Activated gamma-delta T cell (primary cell): ENCODE measurements around the gene ANKRD36.
"Not testable (repeated sequence)": the region's sequence is repeated elsewhere in the genome, so short reads cannot be mapped to it uniquely, and the experiment has no call there.

Experiments used
- DNase-seq: peaks from one replicate; lab custom pipeline; 2025; lab: John Stamatoyannopoulos, UW
- total RNA-seq, 2 donors: gene quantifications; one replicate each; lab custom pipeline; 2026; lab: John Stamatoyannopoulos, UW

Gene ANKRD36
- total RNA-seq, result 150 to 212 reads per million in 2 donors

DNA sequence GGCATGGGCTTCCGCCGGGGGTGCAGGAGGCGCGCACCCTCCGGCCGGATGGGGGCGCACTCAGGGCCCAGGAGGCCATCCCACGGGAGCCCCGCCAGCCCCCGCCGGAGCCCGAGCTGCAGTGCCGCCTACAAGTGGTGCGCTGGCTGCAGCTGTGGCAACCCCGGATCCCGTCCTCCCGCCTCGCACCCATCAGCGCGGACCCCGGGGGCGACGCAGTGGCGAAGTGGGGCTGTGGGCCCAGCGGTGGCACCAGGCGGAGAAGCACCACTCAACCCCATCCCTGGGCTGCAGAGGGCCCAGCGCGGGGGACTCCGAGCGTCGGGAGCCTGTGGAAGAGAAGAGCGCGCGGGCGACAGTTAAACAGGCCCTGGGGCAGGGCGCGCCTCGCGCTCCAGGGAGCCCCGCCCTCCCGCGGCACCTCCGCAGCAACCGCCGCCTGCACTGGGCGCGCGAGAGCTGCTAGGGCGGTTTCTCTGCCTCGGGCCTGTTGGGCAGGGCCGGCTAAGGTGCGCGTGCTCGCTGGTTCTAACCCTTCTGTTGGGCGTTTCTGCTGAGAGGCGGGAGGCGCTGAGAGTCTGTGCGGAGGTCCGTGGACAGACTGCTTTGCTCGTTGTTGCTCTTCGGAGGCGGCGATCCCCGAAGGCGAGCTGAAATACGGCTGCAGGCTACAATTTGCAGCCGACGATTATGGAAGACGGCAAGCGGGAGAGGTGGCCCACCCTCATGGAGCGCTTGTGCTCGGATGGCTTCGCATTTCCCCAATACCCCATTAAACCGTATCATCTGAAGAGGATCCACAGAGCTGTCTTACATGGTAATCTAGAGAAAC lies at the start of gene ANKRD36:
ANKRD36 (plus strand) TSS at position 104 of the 832 bp plus-strand sequence; CDS start at position 691, 587 bp downstream.
- DNase-seq, result not testable (repeated sequence)

DNA sequence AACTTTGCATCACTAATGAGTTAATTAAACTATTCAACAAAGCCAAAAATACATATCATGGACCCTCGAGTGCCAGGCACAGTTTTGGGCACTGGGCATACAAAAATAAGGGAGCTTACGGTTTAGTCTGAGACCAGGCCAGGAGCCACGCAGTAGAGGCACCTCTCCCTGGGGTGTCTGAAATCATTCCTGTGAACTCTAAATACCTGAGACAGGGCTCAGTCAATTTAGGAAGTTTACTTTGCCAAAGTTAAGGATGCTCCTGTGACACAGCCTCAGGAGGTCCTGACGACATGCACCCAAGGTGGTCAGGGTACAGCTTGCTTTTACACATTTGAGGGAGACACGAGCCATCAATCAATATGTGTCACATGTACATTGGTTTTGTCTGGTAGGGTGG lies 46.9 kb upstream of the ANKRD36 start:
- DNase-seq, result not testable (repeated sequence)

DNA sequence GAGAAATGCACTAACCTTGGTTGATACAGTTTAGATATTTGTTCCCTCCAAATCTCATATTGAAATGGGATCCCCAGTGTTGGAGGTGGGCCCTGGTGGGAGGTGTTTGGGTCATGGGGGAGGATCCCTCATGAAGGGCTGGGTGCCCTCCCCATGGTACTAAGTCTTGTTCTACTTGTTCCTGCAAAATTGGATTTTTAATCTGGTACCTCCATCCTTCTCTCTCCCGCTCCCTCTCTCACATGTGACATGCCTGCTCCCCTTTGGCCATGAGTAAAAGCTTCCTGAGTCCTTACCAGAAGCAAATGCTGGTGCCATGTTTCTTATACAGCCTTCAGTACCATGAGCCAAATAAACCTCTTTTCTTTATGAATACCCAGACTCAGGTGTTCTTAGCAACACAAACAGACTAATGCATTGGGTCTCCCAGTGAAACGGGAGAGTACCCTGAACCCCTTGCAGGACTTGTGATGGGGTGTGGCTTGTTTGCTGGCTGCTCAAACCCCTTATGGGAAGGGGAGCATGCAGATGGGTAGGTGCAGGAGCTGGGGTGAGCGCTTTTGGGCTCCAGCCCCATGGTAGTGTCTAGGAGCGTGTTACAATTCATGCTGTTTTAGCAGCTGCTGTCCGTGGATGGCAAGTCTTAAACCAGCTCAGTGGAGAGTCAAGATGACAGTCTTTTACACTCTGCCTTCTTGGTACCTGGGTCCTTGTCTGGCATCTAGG lies 45.5 kb upstream of the ANKRD36 start:
- no peak for DNase-seq

DNA sequence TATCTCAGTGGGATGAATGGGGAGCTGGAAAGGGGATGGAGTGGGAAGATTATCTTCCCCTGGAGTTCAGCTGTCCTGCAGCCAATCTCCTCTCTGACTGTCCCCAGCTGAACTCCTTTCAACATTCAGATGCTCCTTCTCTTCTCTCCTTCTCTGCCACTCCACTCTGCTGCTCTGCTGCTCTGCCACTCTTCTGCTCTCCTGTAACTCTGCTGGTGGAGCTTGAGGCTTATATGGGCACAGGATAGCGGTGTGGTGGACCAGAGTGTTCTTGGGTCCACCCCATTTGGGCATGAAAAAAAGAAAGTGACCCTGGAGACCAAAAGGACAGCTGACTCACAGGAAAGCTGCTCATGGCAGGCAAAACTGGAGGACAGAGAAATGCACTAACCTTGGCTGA lies 44.9 kb upstream of the ANKRD36 start:
- DNase-seq, result no peak

DNA sequence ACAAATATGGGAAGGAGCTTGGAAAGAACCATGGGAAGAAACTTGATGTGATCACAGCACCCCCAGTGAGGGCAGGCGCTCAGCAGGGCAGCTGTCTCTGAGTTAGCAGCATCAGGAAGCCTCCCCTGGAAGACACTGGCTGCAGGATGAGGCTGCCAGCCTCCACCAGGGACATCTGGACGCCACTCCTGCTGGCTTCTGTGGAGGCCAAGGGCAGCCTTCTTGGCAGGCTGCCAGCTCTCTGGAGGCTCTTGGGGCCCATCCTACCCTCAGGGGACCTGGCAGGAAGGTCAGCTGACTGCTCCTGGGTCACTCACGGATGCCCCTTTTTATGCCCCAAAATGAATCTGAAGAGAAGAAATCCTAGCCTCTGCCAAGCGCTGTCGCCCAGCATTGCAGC lies 44.2 kb upstream of the ANKRD36 start:
- DNase-seq, result not testable (repeated sequence)

DNA sequence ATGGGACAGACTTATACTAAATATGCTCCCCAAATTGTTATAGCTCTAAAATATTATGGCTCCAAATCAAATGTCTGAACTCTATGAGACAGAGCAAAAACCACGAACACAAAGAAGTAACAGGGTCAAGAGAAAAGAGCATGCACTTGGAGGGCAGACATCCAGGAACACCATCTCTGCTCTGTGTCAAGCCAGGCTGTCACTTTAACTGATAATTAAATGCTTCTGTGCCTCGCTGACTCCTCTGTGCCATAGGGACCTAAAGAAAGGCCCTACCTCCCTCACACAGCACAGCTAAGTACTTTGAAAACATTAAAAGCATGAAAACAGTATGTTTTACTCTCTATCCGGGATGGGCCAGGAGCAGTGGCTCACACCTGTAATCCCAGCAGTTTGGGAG lies 42.0 kb upstream of the ANKRD36 start:
- not testable (repeated sequence) for DNase-seq

DNA sequence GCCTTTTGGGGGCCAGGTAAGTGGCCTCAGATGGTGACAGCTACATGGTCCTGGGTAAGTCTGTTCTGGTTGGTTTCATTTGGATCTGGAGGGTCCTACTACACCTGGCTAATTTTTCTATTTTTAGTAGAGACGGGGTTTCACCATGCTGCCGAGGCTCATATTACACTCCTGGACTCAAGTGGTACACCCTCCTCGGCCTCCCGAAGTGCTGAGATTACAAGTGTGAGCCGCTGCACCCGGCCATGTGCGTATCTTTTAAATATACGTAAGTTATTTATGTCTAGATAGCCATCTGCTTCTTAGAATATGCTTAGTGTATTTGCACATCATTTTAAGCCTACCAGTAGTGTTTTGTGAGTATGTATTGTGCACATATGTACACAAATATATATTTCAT lies 35.7 kb upstream of the ANKRD36 start:
- DNase-seq, result not testable (repeated sequence)

DNA sequence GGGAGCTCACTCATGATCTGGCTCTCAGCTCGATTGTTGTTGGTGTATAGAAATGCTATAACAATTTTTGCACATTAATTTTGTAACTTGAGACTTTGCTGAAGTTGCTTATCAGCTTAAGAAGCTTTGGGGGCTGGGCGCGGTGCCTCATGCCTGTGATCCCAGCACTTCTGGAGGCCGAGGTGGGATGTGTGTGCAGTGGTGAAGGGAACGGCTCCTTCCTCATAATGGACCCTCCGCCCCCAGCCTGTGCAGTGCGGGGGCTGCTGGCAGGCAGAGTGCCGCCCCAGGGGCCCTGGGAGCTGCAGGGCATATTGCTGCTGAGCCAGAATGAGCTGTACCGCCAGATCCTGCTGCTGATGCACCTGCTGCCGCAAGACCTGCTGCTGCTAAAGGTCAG lies 32.1 kb upstream of the ANKRD36 start:
- not testable (repeated sequence) for DNase-seq

DNA sequence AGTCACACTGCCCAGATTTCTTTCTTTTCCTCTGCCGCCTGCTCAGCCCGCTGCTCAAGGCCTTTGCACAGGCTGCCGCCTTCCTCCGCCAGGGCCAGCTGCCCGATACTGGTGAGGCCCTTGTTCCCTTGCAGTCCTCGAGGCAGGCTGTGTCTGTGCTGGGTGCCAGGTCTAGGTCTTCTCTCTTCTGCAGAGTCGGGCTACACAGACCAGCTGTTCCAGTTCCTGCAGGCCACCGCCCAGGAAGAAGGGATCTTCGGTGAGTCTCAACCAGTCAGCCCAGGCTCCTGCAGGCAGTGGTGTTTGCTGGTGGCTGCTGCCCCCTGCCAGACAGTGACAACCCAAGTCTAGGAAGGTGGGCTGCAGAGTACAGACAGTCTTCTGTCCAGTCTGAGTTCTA lies 30.7 kb upstream of the ANKRD36 start:
- not testable (repeated sequence) for DNase-seq

DNA sequence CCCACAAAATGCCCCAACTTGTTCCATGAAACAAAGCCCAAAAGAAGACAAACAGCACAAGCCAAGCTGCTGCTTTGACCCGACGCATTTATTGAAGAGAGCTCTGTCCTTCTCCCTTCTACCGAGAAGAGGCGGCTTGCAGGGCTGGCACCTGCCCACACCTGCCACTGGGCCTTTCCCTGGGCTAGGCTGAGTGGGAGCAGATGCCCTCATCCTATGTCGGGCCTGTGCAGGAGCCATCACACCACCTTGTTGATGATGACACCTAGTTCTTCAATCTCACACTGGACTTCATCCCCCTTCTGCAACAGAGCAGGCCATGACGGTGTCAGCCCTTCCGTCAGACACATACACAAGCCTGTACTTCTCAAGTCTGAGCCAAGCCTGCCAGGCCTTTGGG lies 29.4 kb upstream of the ANKRD36 start:
- DNase-seq, result not testable (repeated sequence)

DNA sequence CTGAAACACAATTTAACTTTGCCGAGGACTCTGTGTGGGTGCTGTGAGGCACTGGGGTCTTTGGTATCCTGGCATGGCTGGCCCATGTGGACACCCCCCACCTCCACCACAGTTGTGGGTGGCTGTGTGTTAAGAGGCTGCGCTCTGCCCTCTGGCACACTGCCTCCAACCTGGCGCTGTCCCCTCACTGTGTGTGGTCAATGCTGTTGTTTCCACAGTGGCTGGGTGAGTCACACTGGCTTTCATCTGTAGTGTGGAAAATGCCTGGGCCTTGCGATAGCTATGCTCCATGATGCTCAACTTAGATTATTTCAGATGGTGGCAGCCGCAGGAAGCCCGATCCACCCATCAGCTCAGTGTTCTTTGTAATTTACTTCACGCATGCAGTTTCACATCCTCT lies 27.9 kb upstream of the ANKRD36 start:
- DNase-seq, result not testable (repeated sequence)

DNA sequence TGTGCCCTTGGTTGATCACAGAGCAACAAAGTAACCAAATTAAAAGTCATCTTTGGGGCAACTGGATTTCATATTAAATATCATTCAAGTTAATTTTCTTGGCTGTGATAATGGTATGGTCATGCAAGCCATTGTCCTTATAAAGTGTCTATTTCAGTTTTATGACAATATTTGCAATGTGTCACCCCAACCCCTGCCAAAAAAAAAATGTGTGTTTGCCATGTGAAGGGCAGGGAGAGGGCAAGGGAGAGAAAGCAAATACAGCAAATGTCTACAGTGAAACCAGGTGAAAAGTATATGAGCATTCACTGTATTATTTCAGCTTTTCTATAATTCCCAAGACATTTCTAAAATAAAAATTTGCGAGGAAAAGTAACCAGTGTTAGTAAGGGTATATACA lies 24.2 kb upstream of the ANKRD36 start:
- not testable (repeated sequence) for DNase-seq

DNA sequence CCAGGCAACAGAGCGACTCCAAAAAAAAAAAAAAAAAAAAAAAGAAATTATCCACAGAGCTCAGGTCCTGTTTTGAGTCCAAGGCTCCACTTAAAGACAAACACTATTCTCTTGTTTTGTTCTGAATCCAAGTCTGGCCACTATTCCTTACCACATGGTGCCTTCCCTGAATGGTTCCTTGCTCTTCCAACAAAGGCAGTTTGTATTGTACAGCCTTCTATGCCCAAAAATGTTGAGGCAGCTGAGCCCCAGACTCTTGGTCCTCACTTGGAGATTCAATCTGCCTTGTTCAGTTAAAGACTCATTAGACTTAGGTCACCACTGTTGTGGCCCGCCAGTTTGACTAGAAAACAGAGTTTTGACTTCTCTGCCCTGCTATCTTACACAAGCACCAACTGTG lies 20.0 kb upstream of the ANKRD36 start:
- not testable (repeated sequence) for DNase-seq

DNA sequence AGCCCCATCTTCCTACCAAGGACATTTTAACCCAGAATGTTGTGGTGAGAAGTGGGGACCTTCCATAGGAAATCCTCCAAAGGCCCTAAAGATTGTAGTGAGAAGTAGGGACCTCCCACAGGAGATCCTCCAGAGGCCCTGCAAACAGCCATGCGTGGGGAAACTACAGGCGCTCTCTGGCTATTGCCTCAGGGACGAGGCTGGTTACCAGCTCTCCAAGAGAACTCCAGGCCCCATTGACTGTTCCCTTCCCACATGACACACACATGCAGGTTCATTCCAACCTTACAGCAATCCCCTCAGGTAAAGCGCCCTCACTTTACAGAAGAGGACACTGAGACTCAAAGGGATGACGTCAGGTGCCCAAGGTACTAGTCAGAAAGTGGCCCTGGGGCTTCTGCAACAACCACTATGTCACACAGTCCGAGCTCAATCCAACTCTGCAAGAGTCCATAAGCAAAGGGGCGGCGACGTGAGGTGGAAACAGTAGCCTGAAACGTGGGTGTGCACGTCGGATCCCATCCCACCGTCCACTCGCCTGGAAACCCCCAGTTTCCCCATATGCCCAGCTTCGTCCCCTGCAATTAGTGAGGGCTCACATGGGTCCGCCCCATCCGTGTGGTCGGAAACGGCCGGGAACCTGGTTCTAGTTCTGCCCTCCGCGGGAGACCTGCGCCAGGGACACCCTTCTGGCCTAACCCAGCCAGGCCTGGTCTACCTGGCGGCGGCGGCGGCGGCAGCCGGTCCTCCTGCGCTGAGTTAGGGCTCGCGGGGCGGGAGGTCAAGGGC lies 18.8 kb upstream of the ANKRD36 start:
- DNase-seq, result not testable (repeated sequence)

DNA sequence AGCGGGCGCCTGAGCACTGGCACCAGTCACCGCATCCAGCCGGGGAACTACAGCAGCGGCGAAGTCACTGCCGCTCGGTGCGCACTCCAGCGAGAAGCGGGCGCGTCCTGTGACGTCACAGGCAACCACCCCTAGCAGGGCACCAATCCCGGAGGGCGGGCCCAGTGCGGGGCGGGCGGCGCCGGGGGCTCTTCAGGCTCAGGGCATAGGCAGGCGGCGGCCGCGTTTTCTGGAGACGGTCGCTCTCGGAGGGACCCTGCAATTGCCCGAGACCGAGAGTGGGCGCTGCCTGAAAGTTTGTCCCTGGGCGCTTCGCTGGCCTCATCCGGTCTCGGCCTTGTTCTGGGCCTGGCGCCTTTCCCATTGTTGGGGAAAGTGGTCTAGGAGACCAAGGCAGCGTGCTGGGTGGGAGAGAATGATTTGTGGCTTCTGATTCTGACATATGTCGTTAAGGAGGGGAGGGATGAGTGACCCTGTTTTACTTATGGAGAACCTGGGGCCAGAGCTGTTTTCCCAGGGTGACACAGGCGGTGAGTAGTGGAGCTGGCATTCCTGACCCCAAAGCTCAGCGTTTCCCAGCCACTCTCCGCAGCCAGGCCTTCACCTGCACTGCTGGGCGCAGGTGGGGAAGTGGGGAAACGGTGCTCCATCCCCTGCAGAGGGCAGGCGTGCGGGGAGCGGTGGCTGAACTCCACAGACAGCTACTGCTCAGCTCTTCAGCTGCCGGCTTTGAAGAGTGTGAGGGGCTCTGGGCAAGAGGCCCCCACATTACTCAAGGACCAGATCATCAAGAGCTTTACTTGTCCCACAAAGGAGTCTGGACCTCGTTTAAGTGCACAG lies 18.0 kb upstream of the ANKRD36 start, which contains the start of gene FAHD2B:
FAHD2B (minus strand) TSS at position 111 of the 840 bp plus-strand sequence. CDS start 3,176 bp downstream, outside the sequence.
- peak; percentile 73 for DNase-seq

DNA sequence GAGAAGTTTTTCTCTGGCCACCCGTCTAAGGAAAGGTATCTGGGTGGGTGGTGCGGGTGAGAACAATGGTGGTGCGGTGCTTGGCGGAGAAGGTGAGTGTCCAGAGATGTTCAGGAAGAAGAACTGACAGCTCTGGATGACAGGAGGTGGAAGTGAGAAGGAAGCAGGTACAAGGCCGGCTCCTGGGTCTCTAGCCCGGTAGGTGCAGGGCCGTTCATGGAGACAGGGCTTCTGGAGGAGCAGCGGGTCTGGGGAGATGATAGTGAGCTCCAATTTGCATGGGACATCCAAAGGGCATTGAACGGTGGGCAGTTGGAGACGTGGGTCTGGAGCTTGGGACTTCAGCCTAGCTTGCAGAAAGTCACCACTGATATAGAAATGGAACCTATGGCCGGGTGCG lies 17.3 kb upstream of the ANKRD36 start:
- no peak for DNase-seq

DNA sequence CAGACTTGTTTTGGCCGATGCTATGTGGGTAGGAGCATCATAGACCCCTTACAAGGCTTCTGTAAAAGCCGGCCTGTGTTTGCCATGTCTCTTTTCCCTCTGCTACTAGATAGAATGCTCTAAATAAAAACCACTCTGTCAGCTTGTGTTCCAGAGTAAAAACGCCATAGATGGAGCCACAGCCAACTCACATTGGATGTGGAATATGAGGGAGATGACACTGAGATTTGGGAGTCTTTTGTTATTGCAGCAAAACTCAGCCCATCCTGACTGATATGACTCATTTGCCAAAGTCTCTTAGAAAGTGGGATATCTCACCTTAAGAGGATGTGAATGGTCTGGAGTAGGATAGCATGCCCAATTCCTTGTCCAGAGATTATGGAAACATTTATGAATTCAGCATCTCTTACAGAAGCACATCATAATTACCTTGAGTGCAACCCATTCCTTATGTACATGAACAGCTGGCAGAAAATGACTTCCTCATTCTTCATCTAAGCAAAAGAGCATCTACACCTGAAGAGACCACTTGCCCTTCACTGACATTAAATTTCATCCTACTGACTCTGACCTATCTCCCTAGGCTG lies 14.1 kb upstream of the ANKRD36 start:
- DNase-seq, result not testable (repeated sequence)

DNA sequence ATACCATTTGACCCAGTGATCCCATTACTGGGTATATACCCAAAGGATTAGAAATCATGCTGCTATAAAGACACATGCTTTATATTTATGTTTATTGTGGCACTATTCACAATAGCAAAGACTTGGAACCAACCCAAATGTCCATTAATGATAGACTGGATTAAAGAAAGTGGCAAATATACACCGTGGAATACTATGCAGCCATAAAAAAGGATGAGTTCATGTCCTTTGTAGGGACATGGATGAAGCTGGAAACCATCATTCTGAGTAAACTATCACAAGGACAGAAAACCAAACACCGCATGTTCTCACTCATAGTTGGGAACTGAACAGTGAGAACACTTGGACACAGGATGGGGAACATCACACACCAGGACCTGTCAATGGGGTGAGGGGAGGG lies 6.1 kb upstream of the ANKRD36 start:
- DNase-seq, result not testable (repeated sequence)

DNA sequence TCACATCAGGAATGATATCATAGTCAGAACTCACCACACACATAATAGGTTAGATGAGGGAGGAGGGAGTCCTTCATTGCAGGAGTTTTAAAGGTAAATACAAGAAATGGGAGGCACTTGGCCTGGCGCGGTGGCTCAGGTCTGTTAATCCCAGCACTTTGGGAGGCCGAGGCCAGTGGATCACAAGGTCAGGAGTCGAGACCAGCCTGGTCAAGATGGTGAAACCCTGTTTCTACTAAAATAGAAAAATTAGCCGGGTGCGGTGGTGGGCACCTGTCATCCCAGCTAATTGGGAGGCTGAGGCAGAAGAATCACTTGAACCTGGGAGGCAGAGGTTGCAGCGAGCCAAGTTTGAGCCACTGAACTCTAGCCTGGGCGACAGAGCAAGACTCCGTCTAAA lies 1.7 kb upstream of the ANKRD36 start:
- not testable (repeated sequence) for DNase-seq

DNA sequence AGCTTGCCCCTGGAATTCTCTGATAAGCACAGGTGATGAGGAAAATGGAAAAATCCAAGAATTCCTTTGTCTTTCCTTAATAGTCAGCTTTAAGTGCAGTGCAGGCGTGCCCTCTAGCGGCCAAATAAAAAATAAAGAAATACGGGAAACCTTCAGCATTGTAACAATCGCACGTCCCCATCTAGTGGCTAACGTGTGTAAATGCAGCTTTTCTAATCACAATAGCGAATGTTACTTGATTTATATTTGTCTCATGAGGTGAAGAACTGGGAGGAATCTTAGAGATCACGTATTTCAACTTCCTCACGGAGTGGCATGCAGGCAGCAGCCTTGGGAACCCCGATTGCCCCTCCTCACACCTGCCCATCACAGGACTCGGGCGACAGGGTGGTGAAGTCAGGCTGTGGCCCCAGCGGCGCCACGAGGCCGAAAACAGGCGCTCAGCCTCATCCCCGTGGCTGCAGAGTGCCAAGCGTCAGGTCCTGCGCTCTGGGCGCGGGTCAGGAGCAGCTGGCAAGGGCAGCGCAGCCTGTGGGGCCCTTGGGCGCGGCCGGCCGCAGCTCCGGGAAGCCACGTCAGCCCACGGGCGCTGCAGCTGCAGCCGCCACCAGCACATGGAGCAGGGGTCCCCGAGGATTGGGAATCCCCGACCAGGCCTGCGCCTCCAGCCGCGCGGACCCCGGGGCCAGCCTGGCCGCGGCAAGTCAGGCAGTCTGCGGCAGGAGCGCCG lies 468 bp upstream of the ANKRD36 start:
- not testable (repeated sequence) for DNase-seq
